ENCODE results near the gene TMEM234.

Gene TMEM234

GRCh38 chr1:32170991-32171390 lies 51.2 kb downstream of the TMEM234 start:
- DNase-seq = no peak
